VCaP (cell line): Measurements from ENCODE around the gene EPHA1.

Experiments
- H3K27ac ChIP-seq: fragments of 450-650 bp; 2 replicates; pipeline ENCODE4 v1.5.1; 2017
- TF ChIP-seq, protein P1 (sequence below): fragments of 450-650 bp; conservative IDR thresholded peaks from 2 replicates; pipeline ENCODE4 v1.5.1; 2017; ENCODE audit warnings: mild to moderate bottlenecking, moderate library complexity

Gene EPHA1

GRCh38 chr7:143451746-143452145 lies 43.1 kb upstream of the EPHA1 start:
- TF ChIP-seq, protein P1, sequence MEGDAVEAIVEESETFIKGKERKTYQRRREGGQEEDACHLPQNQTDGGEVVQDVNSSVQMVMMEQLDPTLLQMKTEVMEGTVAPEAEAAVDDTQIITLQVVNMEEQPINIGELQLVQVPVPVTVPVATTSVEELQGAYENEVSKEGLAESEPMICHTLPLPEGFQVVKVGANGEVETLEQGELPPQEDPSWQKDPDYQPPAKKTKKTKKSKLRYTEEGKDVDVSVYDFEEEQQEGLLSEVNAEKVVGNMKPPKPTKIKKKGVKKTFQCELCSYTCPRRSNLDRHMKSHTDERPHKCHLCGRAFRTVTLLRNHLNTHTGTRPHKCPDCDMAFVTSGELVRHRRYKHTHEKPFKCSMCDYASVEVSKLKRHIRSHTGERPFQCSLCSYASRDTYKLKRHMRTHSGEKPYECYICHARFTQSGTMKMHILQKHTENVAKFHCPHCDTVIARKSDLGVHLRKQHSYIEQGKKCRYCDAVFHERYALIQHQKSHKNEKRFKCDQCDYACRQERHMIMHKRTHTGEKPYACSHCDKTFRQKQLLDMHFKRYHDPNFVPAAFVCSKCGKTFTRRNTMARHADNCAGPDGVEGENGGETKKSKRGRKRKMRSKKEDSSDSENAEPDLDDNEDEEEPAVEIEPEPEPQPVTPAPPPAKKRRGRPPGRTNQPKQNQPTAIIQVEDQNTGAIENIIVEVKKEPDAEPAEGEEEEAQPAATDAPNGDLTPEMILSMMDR = no peak
- H3K27ac ChIP-seq = no peak overlapping the region

DNA sequence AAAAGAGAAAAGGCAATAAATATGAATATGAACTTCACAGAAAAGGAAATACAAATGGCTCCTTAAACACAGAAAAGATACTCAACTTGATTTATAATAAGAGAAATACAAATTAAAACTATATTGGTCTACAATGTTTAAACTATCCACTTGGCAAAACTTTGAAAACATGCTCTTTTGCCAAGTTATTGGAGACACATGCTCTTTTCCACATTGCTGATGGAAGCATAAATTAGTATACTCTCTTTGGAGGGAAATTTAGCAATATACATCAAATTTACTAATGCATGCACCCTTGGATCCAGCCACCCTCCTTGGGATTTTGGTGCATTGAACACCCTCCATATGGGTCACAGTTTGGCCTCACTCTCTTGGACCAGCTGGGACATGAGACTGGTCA lies 42.5 kb upstream of the EPHA1 start:
- H3K27ac ChIP-seq = no peak overlapping the region
- TF ChIP-seq, protein P1 = no peak

DNA sequence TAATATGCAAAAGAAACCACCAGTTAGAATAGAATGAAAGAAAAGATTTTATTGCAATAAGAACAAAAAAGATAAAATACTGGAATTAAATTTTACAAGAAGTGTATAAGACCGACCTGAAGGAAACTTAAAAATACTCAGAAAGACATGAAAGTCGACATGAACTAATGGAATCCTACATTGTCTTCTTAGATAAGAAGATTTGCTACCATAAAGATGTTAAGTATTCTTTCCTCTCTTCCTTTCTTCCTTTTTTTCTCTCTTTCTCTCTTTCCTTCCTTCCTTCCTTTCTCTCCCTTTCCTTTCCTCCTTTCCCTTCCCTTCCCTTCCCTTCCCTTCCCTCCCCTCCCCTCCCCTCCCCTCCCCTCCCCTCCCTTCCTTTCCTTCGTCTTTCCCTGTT lies 41.1 kb upstream of the EPHA1 start:
- TF ChIP-seq, protein P1 = no peak
- H3K27ac ChIP-seq = no peak overlapping the region

GRCh38 chr7:143448429-143448828 lies 39.8 kb upstream of the EPHA1 start:
- TF ChIP-seq, protein P1 = no peak
- H3K27ac ChIP-seq = no peak overlapping the region

DNA sequence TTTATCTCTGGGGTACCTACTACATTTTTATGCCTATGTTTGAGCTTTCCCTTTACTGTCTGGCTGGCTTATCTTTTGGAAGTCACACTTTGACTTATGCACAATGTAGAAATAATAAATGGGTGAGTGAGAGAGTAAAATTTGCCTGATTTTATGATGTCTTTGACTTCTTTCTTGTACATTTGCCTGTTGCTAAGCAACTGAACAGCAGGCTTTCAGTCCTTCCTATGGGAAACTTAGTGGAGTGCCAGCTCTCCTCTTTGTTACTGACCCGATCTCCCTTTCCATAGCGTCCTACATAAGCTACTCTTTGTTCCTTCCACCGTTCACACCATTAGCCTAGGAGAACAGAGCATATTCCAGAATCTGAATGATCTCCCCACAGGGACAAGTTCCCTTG lies 38.8 kb upstream of the EPHA1 start:
- H3K27ac ChIP-seq = no peak overlapping the region
- TF ChIP-seq, protein P1 = no peak

GRCh38 chr7:143444785-143445184 lies 36.1 kb upstream of the EPHA1 start:
- no peak overlapping the region for H3K27ac ChIP-seq

DNA sequence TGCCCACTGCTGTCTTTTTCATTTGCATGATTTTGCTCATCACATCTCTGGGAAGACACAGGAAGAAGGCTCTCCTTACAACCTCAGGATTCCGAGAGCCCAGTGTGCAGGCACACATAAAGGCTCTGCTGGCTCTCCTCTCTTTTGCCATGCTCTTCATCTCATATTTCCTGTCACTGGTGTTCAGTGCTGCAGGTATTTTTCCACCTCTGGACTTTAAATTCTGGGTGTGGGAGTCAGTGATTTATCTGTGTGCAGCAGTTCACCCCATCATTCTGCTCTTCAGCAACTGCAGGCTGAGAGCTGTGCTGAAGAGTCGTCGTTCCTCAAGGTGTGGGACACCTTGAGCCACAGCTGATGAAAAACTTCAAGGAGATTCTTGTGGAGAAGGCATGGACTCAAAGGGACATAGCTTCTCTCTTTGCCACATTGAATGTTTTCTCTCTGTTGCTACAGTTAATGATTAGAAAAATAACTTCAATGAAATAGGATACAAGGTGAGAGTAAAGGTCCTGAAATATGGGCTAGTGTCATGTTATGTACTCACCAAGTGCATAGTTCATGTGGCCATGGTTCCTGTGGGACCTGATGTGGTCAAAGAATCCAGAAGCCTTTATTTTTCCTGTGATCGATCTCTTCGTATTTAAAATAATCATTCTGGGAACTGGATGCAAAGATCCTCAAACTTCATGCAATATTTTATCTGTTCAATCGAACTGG lies 35.6 kb upstream of the EPHA1 start:
- H3K27ac ChIP-seq = no peak overlapping the region
- TF ChIP-seq, protein P1 = no peak

More at GRCh38 chr7:143444785-143445184, 36.1 kb upstream of the EPHA1 start:
- TF ChIP-seq, protein P1 = no peak
